HG03175 (cell line): ENCODE measurements around the gene RRP1.

ENCODE experiments used
- ATAC-seq: cut with Tn5 transposase; IDR thresholded peaks from one replicate; pipeline ENCODE4 v1.9.1; 2021; ENCODE audit warnings: mild to moderate bottlenecking, moderate library complexity; ENCODE audit not compliant: unreplicated experiment

Gene RRP1

DNA sequence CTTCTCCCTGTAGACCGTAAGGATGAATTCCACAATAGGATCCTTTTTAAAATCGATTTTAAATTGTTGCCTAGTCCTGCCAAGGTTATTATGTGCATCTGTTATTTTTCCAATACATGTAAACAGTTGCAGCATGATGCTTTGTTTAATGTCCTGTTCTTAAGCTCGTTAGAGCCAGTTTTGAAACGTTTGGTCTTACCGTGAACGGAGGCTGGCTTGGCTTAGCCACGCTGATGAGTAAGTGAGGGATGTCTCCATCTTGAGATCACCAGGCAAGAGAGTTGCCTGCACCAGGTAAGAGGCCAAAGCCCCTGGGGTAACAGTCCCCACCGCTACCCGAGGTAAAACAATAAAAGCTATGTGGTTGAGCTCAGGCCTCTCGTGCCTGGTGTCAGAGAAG lies 30.6 kb upstream of the RRP1 start:
- ATAC-seq, result no peak

- ATAC-seq, result no peak
Measured at GRCh38 chr21:43759651-43760050, 29.7 kb upstream of the RRP1 start.

GRCh38 chr21:43760391-43760958 lies 28.9 kb upstream of the RRP1 start:
- ATAC-seq, result no peak

DNA sequence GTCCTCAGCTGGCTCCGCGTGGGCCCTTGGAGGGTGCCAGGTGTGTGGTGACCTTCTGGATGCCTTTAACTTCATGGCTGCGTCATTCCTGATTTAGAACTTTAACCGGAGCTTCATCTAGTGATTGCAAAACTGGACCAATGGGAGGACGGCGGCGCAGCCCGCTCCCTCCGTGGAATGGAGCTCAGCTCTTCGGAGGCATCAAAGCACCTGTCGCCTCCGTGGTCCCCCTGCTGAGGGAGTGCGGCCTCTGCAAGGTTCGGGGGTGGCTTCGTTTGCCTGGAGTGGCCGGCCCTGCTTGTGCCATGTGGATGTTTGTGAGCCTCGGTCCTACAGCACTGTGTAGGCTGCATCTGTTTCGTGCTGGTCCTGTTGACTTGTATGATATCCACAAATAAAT lies 27.5 kb upstream of the RRP1 start:
- ATAC-seq, result no peak

- ATAC-seq, result no peak
Measured at GRCh38 chr21:43762303-43763128, 26.9 kb upstream of the RRP1 start.

GRCh38 chr21:43763901-43764523 lies 25.4 kb upstream of the RRP1 start:
- ATAC-seq, result no peak

GRCh38 chr21:43764576-43765495 lies 24.5 kb upstream of the RRP1 start:
- no peak for ATAC-seq

DNA sequence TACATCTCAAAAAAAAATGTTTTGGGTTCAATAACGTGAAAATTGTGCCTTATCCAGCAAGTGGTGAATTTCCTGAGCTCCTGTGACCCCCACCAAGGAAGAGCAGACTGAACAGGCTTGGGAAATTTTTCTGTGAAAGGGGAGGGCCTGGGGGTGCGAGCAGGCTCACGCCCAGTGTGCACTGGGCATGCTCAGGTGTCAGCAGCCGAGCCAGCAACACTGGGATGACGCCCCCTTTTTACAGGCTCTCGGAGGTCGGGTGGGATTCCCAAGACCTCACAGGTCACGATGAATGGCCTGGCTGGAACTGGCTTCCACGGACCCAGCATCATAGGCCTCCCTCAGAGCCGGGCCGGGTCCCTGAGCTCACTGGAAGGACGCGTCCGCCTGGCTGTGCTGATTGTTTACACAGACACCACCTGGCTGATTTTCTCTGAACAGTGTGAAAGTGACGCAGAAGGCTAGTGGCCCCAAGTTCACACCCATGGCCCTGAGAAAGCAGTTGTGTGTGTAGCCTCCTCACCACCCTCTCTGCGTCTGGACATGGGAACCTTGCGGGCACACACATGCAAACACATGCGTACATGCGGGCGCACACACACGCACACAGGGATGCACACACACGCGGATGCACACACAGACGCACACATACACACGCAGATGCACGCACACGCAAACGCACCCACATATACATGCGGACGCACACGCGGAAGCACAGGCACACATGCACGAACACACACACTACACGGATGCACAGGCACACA lies 22.5 kb upstream of the RRP1 start:
- no peak for ATAC-seq

GRCh38 chr21:43767498-43767983 lies 21.8 kb upstream of the RRP1 start:
- ATAC-seq, result no peak

- no peak for ATAC-seq
Measured at GRCh38 chr21:43767984-43768867, 21.2 kb upstream of the RRP1 start.

DNA sequence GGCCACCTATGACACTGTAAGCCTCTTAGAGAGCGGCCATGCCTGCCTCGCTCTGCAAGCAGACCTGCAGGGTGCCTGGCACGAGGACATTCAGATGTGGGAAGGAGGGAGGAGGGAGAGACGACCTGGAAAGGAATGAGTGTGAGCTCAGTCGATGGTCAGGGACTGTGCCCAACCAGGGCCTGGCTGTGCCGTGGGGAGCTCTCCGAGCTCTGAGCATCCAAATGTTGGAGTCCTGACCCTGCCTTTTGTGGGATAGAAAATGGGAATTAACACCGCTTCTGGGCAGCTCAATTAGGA lies 20.6 kb upstream of the RRP1 start:
- ATAC-seq, result no peak

- ATAC-seq, result no peak
Measured at GRCh38 chr21:43769325-43769958, 19.9 kb upstream of the RRP1 start.

- no peak for ATAC-seq
Measured at GRCh38 chr21:43770066-43770655, 19.2 kb upstream of the RRP1 start.

GRCh38 chr21:43771199-43771675 lies 18.1 kb upstream of the RRP1 start:
- ATAC-seq, result no peak

GRCh38 chr21:43771698-43772424 lies 17.5 kb upstream of the RRP1 start:
- no peak for ATAC-seq

DNA sequence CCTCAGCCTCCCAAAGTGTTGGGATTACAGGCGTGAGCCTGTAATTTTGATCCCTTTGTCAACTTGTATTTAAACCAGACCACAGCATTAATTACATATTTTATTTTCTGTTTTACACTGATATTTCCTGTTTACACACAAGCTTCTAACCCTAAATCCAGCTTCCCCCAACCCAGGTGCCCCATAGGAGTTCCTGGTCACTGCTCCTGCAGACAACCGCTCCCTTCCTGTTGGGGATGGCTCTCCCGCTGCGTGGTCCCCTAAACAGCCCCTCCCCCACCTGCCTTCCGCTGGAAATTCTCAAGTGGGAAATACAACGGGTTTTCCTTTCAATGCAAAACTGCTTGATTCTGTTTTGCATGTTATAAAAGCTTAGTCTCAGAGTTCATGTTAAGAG lies 17.0 kb upstream of the RRP1 start:
- no peak for ATAC-seq

DNA sequence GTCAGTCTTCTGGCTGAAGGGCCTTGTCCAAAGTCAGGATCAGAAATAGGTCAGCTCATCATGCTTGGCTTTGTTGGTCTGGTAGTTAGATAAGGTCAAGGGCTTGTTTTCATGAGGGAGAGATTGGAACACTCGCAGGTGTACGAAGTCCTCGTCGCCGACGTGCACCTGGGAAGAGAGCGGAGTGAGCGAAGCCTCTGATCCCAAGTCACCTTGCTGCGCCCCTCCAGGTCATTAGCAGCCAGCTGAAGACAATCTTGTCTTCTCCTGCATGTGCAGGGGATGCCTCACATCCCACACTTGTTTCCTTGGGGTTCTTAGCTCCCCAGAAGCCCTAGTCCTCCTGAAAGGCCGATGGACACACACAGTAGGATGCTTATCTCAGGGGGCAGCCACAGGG lies 15.2 kb upstream of the RRP1 start:
- no peak for ATAC-seq

- ATAC-seq, result no peak
Measured at GRCh38 chr21:43775190-43775589, 14.2 kb upstream of the RRP1 start.
